Bone marrow (tissue), 2 donors: Measurements from ENCODE around the gene ATF7IP2.

Source experiments
- DNase-seq, 2 donors: peaks; one replicate each; lab custom pipeline; 2025; lab: John Stamatoyannopoulos, UW

The ATF7IP2 gene

DNA sequence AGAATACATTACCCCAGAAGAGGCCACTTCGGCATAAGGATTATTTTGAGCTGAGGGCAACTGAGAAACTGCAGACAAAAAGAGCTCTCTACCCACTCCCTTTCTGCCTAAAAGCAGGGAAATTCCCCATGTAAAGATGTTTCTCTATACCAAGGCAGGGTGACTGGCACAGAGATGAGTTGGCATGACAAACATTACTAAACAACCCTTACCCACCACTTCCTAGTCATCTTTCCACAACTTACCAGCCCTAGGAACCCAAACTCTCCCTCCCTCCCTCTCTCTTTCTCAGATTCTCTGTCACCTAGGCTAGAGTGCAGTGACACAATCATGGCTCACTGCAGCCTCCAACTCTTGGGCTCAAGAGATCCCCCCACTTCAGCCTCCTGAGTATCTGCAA, 126.0 kb downstream of the ATF7IP2 start:
- no peak for DNase-seq

DNA sequence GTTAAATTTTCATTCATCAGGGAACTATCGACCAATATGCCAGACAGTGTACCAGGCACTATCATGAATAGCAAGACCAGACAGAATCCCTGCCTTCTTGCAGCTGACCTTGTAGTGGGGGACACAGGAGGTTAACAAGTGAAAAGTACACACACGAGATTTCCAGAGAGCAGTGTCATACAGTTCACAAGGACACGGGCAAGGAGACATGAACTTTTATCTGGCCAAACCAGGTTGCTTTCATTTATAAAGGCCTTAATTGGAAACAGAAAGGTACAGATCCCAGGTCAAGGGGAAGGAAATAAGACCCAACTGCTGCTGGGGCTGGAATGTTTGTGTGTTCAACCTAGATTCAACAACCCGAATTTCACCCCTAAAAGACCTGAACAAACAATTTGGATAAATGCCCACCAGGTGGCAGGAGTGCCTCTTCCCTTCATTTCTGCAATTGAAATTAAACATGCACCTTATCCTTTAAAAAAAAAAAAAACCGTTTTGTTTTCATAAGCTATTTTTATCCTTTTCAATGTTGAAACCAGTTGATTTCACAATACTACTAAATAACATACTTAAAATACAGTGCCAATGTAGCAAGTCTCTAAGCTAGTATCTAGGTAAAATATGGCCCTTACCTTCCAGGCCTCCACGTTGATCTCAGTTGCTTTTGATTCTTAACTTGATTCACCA, 128.7 kb downstream of the ATF7IP2 start:
- DNase-seq: peak in 1 of 2 donors; percentile 30

DNA sequence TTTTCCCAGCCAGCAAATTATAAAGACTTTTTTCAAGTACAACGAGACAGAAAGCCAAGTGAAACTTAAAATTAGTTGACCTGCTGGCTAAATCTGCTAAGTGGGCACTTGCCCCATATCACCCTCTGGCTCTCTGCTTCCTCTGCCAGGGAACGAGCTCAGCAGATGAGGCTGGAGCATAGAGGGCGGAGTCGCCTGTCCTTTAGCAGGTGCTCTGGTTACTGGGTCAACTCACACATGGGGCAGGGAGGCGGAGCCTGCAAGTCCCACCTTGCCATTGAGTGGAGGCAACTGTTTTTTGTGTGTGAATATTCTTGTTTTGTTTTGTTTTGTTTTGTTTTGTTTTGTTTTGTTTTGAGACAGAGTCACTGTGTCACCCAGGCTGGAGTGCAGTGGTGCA, 132.0 kb downstream of the ATF7IP2 start:
- no peak for DNase-seq

- DNase-seq: no peak
Observed at GRCh38 chr16:10518479-10519041, 132.7 kb downstream of the ATF7IP2 start.

GRCh38 chr16:10519297-10519696, 133.4 kb downstream of the ATF7IP2 start:
- DNase-seq: no peak

DNA sequence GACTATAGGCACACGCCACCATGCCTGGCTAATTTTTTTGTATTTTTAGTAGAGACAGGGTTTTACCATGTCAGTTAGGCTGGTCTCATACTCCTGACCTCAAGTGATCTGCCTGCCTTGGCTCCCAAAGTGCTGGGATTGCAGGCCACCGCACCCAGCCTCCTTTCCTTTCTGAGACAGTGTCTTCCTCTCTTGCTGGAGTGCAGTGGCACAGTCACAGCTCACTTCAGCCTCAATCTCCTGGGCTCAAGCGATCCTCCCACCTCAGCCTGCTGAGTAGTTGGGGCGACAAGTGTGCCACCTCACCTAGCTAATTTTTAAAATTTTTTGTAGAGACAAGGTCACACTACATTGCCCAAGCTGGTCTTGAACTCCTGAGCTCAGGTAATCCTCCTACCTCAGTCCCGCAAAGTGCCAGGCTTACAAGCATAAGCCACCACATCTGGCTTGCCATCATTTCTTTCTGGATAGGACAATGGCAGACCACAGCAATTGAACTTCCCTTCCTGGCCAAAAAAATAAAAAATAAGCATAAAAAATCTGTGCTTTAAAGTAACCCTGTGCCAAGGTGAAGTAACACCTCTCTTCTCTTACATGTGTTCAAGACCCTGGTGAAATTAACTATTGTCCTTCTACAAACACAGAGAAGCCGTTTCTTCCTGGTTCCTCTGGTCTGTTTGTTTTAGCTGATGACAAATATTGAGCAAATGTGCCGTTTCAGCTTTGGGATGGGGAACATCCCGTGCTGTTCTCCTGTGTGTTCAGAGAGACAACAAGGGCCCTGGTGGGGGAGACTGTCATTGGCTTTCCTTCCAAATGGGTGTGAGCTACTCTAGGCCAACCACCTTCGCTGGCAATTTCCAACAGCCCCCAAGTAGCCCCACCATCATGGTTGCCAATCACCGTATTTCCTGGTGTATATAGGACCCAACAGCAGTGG, 134.3 kb downstream of the ATF7IP2 start:
- no peak for DNase-seq

DNA sequence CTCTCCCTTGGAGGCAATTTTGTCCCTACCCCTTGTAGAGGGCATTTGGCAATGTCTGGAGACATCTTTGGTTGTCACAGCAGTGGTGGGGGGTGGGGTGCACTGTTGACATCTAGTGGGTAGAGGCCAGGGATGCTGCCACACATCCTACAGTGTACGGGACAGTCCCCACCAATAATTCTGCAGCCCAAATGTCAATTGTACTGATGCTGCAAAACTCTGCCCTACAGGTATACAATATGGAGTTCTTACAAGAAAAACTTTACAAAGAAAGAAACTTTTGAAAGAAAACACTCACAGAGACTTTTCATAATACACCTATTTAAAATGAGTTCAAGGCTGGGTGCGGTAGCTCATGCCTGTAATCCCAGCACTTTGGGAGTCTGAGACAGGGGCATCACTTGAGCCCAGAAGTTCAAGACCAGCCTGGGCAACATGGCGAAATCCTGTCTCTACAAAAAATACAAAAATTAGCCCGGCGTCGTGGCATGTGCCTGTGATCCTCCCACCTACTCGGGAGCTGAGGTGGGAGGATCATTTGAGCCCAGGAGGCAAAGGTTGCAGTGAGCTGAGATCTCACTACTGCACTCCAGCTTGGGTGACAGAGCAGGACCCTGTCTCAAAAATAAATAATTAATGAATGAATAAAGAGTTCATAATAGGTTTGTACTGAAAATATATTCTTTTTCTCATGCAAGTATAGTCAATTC, 135.2 kb downstream of the ATF7IP2 start:
- DNase-seq: no peak

DNA sequence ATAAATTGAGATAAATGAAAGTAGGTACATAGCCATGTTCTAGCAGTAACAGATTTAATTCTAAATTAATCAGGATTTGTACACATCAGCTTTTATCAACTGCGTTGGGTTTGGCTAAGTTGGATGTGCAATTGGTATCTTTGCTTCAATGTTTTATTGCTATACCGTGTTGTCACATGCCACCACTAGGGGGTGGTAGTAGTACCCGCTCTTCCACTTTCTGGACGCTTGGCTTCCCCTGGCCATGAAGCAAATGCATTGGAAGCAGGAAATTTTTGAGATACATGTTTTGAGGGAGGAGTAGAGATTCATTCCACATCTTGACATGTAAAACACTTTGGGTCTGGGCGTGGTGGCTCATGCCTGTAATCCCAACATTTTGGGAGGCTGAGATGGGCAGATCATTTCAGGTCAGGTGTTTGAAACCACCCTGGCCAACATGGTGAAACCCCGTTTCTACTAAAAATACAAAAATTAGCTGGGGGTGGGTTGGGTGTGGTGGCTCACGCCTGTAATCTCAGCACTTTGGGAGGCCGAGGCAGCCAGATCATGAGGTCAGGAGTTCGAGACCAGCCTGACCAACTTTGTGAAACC, 135.9 kb downstream of the ATF7IP2 start:
- DNase-seq: peak in 1 of 2 donors; percentile 23

GRCh38 chr16:10522966-10523365, 137.1 kb downstream of the ATF7IP2 start:
- no peak for DNase-seq

DNA sequence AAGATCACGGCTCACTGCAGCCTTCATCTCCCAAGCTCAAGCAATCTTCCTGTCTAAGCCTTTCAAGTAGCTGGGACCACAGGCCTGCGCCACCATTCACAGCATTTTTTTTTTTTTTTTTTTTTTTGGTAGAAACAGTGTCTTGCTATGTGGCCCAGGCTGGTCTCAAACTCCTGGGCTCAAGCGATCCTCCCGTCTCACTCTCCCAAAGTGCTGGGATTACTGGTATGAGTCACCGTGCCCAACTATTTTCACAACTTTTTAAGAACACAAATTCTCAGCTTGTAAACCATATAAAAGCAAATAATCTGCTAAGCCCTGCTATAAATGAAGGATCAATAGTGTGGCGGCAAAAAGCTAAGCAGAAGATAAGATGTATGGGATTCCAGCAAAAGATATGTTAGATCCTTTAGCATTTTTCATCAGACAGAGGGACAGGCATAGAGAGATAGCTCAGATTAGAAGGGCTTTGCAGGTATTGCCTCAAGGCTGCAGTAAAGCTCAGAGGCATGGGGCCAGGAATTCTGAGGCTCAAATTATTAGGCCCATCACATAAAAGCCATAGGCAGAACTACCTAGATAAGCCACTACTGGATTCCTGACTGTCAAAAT, 139.5 kb downstream of the ATF7IP2 start:
- no peak for DNase-seq

GRCh38 chr16:10526962-10527361, 141.1 kb downstream of the ATF7IP2 start:
- no peak for DNase-seq

DNA sequence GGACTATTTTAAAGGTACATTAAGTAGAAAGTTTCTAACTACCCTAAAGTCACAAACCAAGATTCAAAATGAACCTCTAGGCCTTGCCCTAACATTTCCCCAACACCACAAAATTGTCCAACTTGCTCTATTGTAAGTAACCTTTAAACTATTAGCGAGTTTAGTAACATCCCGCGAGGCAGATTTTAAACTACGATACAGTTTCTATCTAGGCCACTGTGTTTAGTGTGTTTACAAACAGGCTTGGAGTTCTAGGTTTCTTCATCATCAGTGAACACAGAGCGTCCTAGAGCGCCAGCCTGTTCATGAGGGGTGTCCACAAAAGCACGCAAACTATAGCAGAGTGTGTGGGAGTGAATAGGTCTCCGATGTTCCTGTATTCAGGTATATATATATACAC, 142.8 kb downstream of the ATF7IP2 start:
- no peak for DNase-seq

DNA sequence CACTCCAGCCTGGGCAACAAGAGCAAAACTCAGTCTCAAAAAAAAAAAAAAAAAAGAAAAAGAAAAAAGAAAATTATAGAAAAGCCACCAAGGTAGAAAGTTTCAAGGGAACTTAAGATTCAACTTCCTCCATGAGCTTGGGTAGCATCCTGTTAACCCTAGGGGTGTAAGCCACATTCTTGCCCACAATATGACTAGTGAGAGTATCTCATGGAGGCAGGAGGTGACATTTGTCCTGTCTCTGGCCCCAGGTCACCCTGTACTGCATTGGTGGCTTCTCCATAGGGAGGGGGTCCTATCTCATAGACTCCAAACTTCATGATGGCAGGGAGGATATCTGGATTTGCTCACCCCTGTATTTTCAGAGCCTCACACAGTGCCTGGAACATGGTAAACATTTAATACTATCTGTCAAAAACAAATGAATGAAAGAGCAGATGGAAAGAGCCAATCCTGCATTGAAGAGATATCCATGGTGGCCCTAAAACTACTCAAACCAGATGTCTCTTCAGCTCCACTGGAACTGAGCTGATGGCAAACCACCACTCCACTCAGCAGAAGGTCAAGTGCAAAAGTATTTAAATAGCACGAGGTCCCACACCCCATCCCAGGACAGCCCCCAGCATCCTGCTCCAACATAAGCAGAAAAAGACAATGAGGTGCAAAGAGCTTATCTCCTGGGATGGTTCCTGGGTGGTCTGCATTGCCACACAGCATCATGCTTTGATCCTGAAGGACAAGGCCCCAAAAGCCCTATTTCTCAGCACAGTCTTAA, 144.2 kb downstream of the ATF7IP2 start:
- DNase-seq: no peak

GRCh38 chr16:10530685-10531084, 144.8 kb downstream of the ATF7IP2 start:
- no peak for DNase-seq

DNA sequence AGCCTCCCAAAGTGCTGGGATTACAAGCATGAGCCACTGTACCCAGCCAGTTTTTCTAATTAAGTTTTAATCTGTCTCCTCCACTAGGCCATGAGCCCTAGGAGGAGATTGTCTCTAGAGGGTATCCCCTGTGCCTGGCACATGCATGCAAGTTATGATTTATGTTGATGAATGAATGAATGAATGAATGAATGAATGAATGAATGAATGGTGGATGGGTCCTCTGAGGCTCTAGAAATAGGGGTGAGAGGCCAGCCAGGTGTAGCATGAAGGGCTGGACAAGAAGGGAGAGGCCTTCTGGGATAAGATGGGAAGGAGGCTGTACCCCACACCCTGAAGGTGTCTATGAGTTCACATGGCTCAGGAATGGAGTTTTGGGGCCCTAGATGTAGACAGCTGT, 145.7 kb downstream of the ATF7IP2 start:
- DNase-seq: no peak
